Upper lobe of left lung (tissue), 4 donors: ENCODE measurements around the gene ARHGAP26.

Experiments used
- EP300 ChIP-seq, 4 donors: sonication (generic); formaldehyde crosslinking; IDR thresholded peaks; one replicate each; pipeline ENCODE4 v1.5.1; 2017; ENCODE audit warnings: antibody characterized with exemption in 4 of 4, control low read depth in 2 of 4
- POLR2A ChIP-seq, 4 donors: fragments of 450-650 bp; IDR thresholded peaks; one replicate each; pipeline ENCODE4 v1.5.1; 2016 to 2017; ENCODE audit warnings: antibody characterized with exemption in 4 of 4, mild to moderate bottlenecking in 2 of 4
- POLR2AphosphoS5 ChIP-seq, 2 donors: sonication (generic); formaldehyde crosslinking; IDR thresholded peaks; one replicate each; pipeline ENCODE4 v1.5.1; 2017; ENCODE audit warnings: antibody characterized with exemption in 2 of 2
- TF ChIP-seq, protein P1 (sequence below), 6 experiments: fragments of 450-650 bp in 4 of 6; fragments of 200-600 bp in 2 of 6; sonication (generic) in 2 of 6; IDR thresholded peaks; one replicate each; pipeline ENCODE4 v1.5.1; 2016 to 2019; ENCODE audit warnings: antibody characterized with exemption in 6 of 6

DNA sequence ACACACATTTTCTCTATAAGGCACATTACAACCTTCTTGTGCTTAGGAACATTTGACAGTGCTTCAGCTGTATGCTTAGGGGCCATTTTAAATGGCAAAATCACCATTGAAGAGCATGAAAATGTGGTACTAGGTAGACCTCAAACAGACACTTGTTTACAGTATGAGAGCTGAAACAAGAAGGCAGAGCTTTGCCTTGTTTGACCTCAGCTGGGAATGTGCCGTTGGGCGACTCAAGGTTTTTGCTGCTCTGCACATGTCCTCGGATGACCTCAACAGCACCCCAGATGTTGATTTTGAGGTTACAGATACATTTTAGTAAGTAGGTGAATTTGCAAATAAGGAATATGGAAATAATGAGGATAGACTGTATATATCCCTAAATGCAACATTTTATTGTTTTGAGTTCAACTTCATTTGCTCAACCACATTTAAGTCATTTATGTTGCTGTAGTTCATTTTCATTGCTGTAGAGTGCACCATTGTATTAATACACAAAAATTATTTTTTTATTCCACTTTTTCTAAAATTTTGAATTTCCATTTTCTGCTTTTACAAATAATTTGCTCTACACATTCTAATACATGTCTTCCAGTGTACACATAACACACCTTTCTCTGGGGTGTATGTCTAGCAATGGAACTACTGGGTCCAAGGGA is 426.6 kb downstream of the ARHGAP26 start:
- TF ChIP-seq POLR2A (IDR thresholded peaks at IDR 0.05): no peak
- no peak for TF ChIP-seq EP300 (IDR thresholded peaks at IDR 0.05)
- TF ChIP-seq POLR2AphosphoS5 (IDR thresholded peaks at IDR 0.05): no peak
- TF ChIP-seq, protein P1, sequence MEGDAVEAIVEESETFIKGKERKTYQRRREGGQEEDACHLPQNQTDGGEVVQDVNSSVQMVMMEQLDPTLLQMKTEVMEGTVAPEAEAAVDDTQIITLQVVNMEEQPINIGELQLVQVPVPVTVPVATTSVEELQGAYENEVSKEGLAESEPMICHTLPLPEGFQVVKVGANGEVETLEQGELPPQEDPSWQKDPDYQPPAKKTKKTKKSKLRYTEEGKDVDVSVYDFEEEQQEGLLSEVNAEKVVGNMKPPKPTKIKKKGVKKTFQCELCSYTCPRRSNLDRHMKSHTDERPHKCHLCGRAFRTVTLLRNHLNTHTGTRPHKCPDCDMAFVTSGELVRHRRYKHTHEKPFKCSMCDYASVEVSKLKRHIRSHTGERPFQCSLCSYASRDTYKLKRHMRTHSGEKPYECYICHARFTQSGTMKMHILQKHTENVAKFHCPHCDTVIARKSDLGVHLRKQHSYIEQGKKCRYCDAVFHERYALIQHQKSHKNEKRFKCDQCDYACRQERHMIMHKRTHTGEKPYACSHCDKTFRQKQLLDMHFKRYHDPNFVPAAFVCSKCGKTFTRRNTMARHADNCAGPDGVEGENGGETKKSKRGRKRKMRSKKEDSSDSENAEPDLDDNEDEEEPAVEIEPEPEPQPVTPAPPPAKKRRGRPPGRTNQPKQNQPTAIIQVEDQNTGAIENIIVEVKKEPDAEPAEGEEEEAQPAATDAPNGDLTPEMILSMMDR (IDR thresholded peaks at IDR 0.05): no peak
